Activated CD4-positive, alpha-beta T cell treated with anti-CD3 and anti-CD28 coated beads, Interleukin-2, amount 50 U/mL, for 16 hours (primary cell): ENCODE measurements around the gene B3GNT8.
"Not testable (repeated sequence)": the region's sequence is repeated elsewhere in the genome, so short reads cannot be mapped to it uniquely, and the experiment has no call there.

Experiments
- DNase-seq: peaks from one replicate; pipeline ENCODE4 v3.0.0-alpha.2; 2020

The B3GNT8 gene

DNA sequence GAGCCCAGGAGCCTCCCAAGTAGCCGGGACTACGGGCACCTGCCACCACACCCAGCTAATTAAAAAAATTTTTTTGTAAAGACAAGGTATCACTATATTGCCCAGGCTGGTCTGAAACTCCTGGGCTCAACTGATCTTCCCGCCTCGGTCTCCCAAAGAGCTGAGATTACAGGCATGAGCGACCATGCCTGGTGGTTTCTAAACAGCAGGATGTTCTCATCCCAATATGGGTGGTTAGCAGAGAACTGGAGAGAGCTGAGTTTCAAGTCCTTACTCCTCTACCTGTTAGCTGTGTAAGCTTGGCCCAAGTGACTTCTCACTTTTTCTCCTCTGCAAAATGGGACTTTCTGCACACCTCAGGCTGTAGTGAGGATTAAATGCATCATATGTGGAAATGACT, 42.8 kb downstream of the B3GNT8 start:
- no peak for DNase-seq

DNA sequence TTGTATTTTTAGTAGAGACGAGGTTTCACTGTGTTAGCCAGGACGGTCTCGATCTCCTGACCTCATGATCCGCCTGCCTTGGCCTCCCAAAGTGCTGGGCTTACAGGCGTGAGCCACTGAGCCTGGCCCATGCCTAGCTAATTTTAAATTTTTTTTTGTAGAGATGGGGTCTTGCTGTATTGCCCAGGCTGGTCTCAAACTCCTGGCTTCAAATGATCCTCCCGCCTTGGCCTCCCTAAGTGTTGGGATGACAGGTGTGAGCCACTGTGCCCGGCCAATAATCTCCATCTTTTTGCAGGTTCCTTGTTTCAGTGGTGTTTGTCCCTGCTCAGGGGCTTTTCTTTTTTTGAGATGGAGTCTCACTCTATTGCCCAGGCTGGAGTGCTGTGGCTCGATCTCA, 45.6 kb downstream of the B3GNT8 start:
- DNase-seq: not testable (repeated sequence)

DNA sequence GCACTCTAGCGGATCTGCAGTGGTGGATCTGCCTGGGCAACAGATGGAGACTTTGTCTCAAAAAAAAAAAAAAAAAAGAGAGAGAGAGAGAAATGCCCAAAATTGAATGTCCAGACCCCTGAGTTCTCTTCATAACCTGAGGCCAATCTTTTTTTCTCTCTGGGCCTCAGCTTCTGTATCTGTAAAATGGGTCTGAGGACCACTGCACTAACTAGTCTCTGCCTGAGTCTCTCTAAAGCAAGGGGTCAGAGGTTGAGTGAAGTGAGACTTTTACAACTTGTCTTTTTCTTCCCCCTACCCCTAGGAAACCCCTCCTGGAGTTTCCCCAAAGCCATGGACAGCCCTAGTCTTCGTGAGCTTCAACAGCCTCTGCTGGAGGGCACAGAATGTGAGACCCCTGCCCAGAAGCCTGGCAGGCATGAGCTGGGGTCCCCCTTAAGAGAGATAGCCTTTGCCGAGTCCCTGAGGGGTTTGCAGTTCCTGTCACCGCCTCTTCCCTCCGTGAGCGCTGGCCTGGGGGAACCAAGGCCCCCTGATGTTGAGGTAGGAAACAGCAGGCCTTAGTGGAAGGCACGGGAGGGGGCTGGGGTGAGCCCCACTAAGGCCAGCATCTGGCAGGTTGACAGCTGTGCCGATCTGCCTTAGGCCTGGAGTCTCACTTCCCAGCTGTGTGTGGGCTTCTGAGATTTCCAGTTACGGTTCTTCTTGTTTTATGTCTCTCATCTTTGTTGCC, 49.0 kb downstream of the B3GNT8 start:
- DNase-seq: no peak

DNA sequence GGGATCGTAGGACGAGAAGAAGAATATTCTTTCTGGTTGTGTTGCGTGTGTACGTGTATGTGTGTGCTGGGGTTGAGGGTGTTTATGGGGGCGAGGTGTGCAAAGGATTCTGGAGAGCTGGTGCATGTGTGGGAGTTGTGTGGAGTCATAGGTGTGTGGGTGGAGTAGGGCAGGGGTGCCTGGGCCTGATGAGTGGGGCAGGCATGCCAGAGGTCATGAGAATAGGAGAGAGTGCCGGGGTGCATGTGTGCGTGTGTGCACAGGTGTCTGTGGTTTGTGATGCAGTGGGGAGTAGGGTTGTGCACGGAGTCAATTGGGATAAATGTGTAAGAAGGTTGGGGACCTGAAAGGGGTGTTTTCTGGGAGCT, 50.2 kb downstream of the B3GNT8 start:
- no peak for DNase-seq

DNA sequence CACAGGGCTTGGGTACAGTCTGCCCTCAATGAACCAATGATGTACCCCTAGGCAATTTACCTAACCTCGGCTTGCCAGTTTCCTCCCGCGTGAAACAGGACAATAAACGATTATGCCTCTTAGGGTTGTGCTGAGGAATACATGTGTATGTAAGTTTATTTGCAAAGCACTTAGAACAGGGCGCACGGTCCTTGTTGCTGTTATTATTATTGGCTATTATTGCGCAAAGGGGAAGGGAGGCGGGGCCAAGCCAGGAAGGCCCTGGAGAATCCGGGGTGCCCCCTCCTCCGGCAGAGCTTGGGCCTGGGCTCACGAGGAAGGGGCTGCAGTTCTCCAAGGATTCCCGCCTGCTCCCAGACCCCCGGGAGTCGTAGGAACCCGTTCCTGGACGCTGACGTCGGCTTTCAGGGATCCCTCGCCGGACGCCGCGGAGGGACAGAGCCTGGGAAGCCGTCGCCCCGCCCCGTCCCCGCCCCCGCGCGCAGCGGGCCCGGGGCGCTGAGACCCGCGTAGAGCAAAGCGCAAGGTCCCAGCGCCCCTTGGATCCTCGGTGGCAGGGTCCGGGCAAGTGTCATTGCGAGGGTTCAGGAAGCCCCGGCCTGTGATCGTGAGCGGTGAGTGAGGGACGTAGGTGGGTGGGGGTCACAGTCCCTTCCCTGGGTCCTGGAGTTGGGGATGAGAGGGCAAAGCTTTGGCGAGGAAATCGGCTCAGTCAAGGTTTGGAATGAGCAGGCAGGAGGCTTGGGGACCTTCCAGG, 50.8 kb downstream of the B3GNT8 start, which contains the start of gene TMEM91:
TMEM91 (plus strand) TSS at position 293 of the 757 bp plus-strand sequence. CDS start 1,777 bp downstream, outside the sequence.
- no peak for DNase-seq
